ENCODE results near the gene NUP214. TPM values are rescaled to one million over a fixed set of nuclear protein-coding genes. Genes with fewer than 3 reads are reported as not detected.

The NUP214 gene
- total RNA-seq, 1 experiment from 2014 or later = 35.5 TPM

DNA sequence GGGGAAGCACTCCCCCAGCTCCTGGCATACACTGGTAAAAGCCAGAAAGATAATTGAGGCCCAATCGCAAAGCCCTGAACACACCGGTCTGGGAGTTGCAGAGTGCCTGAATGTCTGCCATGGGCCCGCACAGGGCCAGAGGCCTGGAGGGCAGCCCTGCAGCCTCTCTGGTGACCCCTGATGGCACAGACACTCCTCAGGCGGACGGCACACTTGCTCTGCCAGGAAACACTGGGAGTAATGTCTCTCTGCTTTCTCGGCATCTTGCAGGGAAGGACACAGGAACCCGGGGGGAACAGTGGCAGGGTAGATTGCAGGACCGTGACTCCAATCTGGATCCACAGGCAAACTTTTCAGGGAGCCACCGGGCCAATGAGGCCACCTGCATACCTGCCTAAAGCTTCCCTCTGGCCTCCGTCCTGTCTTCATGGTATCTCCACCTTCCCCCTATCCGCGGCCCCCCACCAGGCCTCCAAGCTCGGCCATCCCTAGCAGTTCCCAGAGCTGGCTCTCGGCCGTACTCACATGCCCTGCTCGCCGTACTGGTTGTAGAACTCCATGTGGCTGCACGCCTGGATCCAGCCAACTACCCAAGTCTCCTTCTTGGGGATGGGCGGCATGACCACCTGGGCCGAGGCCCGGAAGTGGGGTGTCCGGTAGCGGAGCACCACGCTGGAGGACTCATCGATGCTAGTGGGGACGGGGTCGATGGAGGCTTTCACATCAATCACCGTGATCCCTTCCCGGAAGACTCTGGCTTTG, 150.1 kb downstream of the NUP214 start:
- ChIA-PET CTCF (no interaction called here), RAD21 (ENCODE audit: low non-redundant PET in 1 of 2, low total read pairs in 2 of 2, uncharacterized antibody in 2 of 2, unreplicated experiment in 2 of 2) (interaction anchor here (0.6 to 0.7 kb wide), 2 partner anchors 34 to 61 kb away, joined by 3 to 7 read pairs; no protein-coding TSS in a partner anchor), POLR2A (no interaction called here)
- no peaks in the 10 kb centered on the region for H3K9me2 ChIP-seq (ENCODE audit: insufficient read depth)
- TF ChIP-seq, protein P1, sequence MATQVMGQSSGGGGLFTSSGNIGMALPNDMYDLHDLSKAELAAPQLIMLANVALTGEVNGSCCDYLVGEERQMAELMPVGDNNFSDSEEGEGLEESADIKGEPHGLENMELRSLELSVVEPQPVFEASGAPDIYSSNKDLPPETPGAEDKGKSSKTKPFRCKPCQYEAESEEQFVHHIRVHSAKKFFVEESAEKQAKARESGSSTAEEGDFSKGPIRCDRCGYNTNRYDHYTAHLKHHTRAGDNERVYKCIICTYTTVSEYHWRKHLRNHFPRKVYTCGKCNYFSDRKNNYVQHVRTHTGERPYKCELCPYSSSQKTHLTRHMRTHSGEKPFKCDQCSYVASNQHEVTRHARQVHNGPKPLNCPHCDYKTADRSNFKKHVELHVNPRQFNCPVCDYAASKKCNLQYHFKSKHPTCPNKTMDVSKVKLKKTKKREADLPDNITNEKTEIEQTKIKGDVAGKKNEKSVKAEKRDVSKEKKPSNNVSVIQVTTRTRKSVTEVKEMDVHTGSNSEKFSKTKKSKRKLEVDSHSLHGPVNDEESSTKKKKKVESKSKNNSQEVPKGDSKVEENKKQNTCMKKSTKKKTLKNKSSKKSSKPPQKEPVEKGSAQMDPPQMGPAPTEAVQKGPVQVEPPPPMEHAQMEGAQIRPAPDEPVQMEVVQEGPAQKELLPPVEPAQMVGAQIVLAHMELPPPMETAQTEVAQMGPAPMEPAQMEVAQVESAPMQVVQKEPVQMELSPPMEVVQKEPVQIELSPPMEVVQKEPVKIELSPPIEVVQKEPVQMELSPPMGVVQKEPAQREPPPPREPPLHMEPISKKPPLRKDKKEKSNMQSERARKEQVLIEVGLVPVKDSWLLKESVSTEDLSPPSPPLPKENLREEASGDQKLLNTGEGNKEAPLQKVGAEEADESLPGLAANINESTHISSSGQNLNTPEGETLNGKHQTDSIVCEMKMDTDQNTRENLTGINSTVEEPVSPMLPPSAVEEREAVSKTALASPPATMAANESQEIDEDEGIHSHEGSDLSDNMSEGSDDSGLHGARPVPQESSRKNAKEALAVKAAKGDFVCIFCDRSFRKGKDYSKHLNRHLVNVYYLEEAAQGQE (IDR thresholded peaks at IDR 0.05; ENCODE audit: low read depth) = no peak
- no peak for TF ChIP-seq SIN3A (IDR thresholded peaks at IDR 0.05; ENCODE audit: low read depth)
- no peak for TF ChIP-seq FOSL1 (IDR thresholded peaks at IDR 0.05; ENCODE audit: low read depth)
- no peak for TF ChIP-seq EZH2 (IDR thresholded peaks at IDR 0.05)
- DNase-seq (ENCODE audit: low read depth, low spot score) (no peak), ATAC-seq (no peak)
- no peaks in the 10 kb centered on the region for H3K79me2 ChIP-seq (ENCODE audit: insufficient read depth, low read length)
- no peaks in the 10 kb centered on the region for H3K9me3 ChIP-seq (ENCODE audit: control insufficient read depth in 1 of 2, insufficient read depth in 1 of 2, low read depth in 1 of 2, low read length in 2 of 2)
- no TSS peak for BruUV-seq (replicated peaks)
- H3K4me2 ChIP-seq (ENCODE audit: low read length) = no peak overlapping the region
- H3K36me3 ChIP-seq (ENCODE audit: control insufficient read depth in 1 of 2, insufficient read depth in 2 of 2, low read length in 2 of 2) = no peaks in the 10 kb centered on the region
- H3K4me3 ChIP-seq (replicated peaks in 1 of 2; ENCODE audit: low read depth in 1 of 2, low read length in 2 of 2) = no peak overlapping the region
- no peaks in the 10 kb centered on the region for H3K27me3 ChIP-seq (ENCODE audit: insufficient read depth, low read length)
- H4K20me1 ChIP-seq (ENCODE audit: insufficient read depth) = no peaks in the 10 kb centered on the region
- intact Hi-C loops (cut with micrococcal nuclease) = no loop called here
- no peak overlapping the region for H3K9ac ChIP-seq (ENCODE audit: low read length)
- peaks cover 0 to 8% of the 10 kb centered on the region in 2 experiments; a peak in 1 of 4 replicates for H3K4me1 ChIP-seq (ENCODE audit: control insufficient read depth in 1 of 2, insufficient read depth in 2 of 2, low read length in 2 of 2)
- H2AFZ ChIP-seq (ENCODE audit: low read depth, low read length, poor library complexity, severe bottlenecking) = no peak overlapping the region
- H3K27ac ChIP-seq (ENCODE audit: low read depth, low read length) = no peak overlapping the region
